HCT116 (cell line): Measurements from ENCODE around the gene PHLDA1. TPM values are rescaled to one million over a fixed set of nuclear protein-coding genes. Genes with fewer than 3 reads are reported as not detected.

Experiments
- ATAC-seq: fragments of 200-7000 bp; cut with Tn5 transposase; 2 replicates; pipeline ENCODE4 v1.9.1; 2020; ENCODE audit warnings: mild to moderate bottlenecking, moderate library complexity
- BruUV-seq: library from RNA; stranded (reverse); fragments of 400-500 nt; replicated peaks from 2 replicates; lab custom pipeline; 2021; lab: Mats Ljungman, UMichigan
- CTCF ChIA-PET: fragments of 300-600 bp; sonication (Branson Sonifier 250); formaldehyde crosslinking; loops from one replicate; lab custom pipeline; 2021; ENCODE audit warnings: antibody characterized with exemption; lab: Charles Lee
- POLR2A ChIA-PET: fragments of 300-600, 350-600 bp; sonication (Branson Sonifier 250); formaldehyde crosslinking; loops from one replicate; lab custom pipeline; 2021; ENCODE audit warnings: antibody characterized with exemption; lab: Charles Lee
- RAD21 ChIA-PET, 2 experiments: fragments of 300-600 bp; sonication (Branson Sonifier 250); formaldehyde crosslinking; loops; one replicate each; lab custom pipeline; 2023; ENCODE audit warnings: low total read pairs in 2 of 2; ENCODE audit not compliant: uncharacterized antibody in 2 of 2, unreplicated experiment in 2 of 2, low non-redundant PET in 1 of 2; lab: Charles Lee
- DNase-seq: peaks from one replicate; pipeline ENCODE4 v3.0.0-alpha.2; 2010; ENCODE audit warnings: low read depth, low spot score
- H2AFZ ChIP-seq: fragments of 200-600 bp; shearing (Covaris generic), sonication (generic); 2 replicates; pipeline ENCODE4 v1.6.1; 2017; ENCODE audit warnings: low read depth, mixed run types, mixed read lengths, antibody characterized with exemption, low read length; ENCODE audit not compliant: poor library complexity, severe bottlenecking
- H3K27ac ChIP-seq: 2 replicates; pipeline ENCODE4 v1.5.1; 2012; ENCODE audit warnings: low read depth, low read length
- H3K27me3 ChIP-seq: fragments of 200-600 bp; sonication (generic); 2 replicates; pipeline ENCODE4 v1.6.1; 2016; ENCODE audit warnings: mixed run types, low read length, mixed read lengths; ENCODE audit not compliant: insufficient read depth
- H3K36me3 ChIP-seq, 2 experiments: fragments of 200-500 bp in 1 of 2; fragments of 200-600 bp in 1 of 2; sonication (Bioruptor generic) in 1 of 2; sonication (generic) in 1 of 2; 2 replicates each; pipeline versions ENCODE4 v1.5.1 to v1.6.1; 2014 to 2016; ENCODE audit warnings: low read length in 2 of 2, inconsistent platforms in 1 of 2, mixed read lengths in 1 of 2, mixed run types in 1 of 2; ENCODE audit not compliant: insufficient read depth in 2 of 2, control insufficient read depth in 1 of 2
- H3K4me1 ChIP-seq, 2 experiments: fragments of 200-600 bp in 1 of 2; sonication (generic) in 1 of 2; 2 replicates each; pipeline versions ENCODE4 v1.5.1 to v1.6.1; 2012 to 2017; ENCODE audit warnings: low read length in 2 of 2, inconsistent platforms in 1 of 2, mild to moderate bottlenecking in 1 of 2, mixed read lengths in 1 of 2, mixed run types in 1 of 2, moderate library complexity in 1 of 2; ENCODE audit not compliant: insufficient read depth in 2 of 2, control insufficient read depth in 1 of 2
- H3K4me2 ChIP-seq: fragments of 200-600 bp; sonication (generic); 2 replicates; pipeline ENCODE4 v1.6.1; 2017; ENCODE audit warnings: mixed run types, low read length, mixed read lengths
- H3K4me3 ChIP-seq, 2 experiments: fragments of 200-600 bp in 1 of 2; sonication (generic) in 1 of 2; replicated peaks in 1 of 2; 2 replicates each; pipeline ENCODE4 v1.5.1; 2011 to 2016; ENCODE audit warnings: low read length in 2 of 2, control low read depth in 1 of 2, low read depth in 1 of 2, mild to moderate bottlenecking in 1 of 2, mixed read lengths in 1 of 2, mixed run types in 1 of 2
- H3K79me2 ChIP-seq: fragments of 200-600 bp; sonication (generic); 2 replicates; pipeline ENCODE4 v1.6.1; 2017; ENCODE audit warnings: mild to moderate bottlenecking, mixed run types, low read length, moderate library complexity, mixed read lengths; ENCODE audit not compliant: insufficient read depth
- H3K9ac ChIP-seq: fragments of 200-600 bp; sonication (generic); 2 replicates; pipeline ENCODE4 v1.6.1; 2016; ENCODE audit warnings: low read length, mixed read lengths
- H3K9me2 ChIP-seq: fragments of 200-600 bp; sonication (generic), shearing (Covaris generic); 2 replicates; pipeline ENCODE4 v1.6.1; 2017; ENCODE audit warnings: mixed run types, mild to moderate bottlenecking, moderate library complexity; ENCODE audit not compliant: insufficient read depth
- H3K9me3 ChIP-seq, 2 experiments: fragments of 200-500 bp in 1 of 2; fragments of 200-600 bp in 1 of 2; sonication (Bioruptor generic) in 1 of 2; sonication (generic) in 1 of 2; 2 replicates each; pipeline ENCODE4 v1.6.1; 2014 to 2017; ENCODE audit warnings: low read length in 2 of 2, mixed read lengths in 2 of 2, inconsistent platforms in 1 of 2, low read depth in 1 of 2, mild to moderate bottlenecking in 1 of 2, mixed run types in 1 of 2, moderate library complexity in 1 of 2; ENCODE audit not compliant: control insufficient read depth in 1 of 2, insufficient read depth in 1 of 2
- H4K20me1 ChIP-seq: fragments of 200-600 bp; sonication (generic), shearing (Covaris generic); 2 replicates; pipeline ENCODE4 v1.6.1; 2017; ENCODE audit warnings: mixed run types, mild to moderate bottlenecking, moderate library complexity; ENCODE audit not compliant: insufficient read depth
- CBX3 ChIP-seq: IDR thresholded peaks from 2 replicates; pipeline ENCODE4 v1.6.1; 2012; ENCODE audit warnings: low read depth
- CEBPB ChIP-seq: IDR thresholded peaks from 2 replicates; pipeline ENCODE4 v1.6.1; 2012; ENCODE audit warnings: low read depth
- CTCF ChIP-seq, 3 experiments: fragments of 200-600 bp in 1 of 3; sonication (generic) in 1 of 3; IDR thresholded peaks in 2 of 3; conservative IDR thresholded peaks in 1 of 3; 2 replicates each; pipeline ENCODE4 v1.5.1; 2012 to 2017; ENCODE audit warnings: low read depth in 2 of 3, low read length in 2 of 3, antibody characterized with exemption in 1 of 3, borderline replicate concordance in 1 of 3, control low read depth in 1 of 3, mild to moderate bottlenecking in 1 of 3, mixed read lengths in 1 of 3, mixed run types in 1 of 3, moderate library complexity in 1 of 3; ENCODE audit not compliant: insufficient read depth in 1 of 3
- EGR1 ChIP-seq: IDR thresholded peaks from 2 replicates; pipeline ENCODE4 v1.6.1; 2012; ENCODE audit warnings: low read depth
- ELF1 ChIP-seq: IDR thresholded peaks from 2 replicates; pipeline ENCODE4 v1.6.1; 2012; ENCODE audit warnings: low read depth, borderline replicate concordance
- EZH2 ChIP-seq: fragments of 200-600 bp; sonication (generic); IDR thresholded peaks from 2 replicates; pipeline ENCODE4 v1.6.1; 2017; ENCODE audit warnings: antibody characterized with exemption, mixed run types
- EZH2phosphoT487 ChIP-seq: fragments of 200-600 bp; IDR thresholded peaks from 2 replicates; pipeline ENCODE4 v1.6.1; 2018; ENCODE audit warnings: antibody characterized with exemption, borderline replicate concordance
- FOSL1 ChIP-seq: IDR thresholded peaks from 2 replicates; pipeline ENCODE4 v1.6.1; 2012; ENCODE audit warnings: low read depth
- POLR2A ChIP-seq: IDR thresholded peaks from 2 replicates; pipeline ENCODE4 v1.7.0; 2011; ENCODE audit warnings: borderline replicate concordance; ENCODE audit not compliant: insufficient read depth, insufficient read length; ENCODE audit errors: extremely low read depth
- POLR2AphosphoS5 ChIP-seq: IDR thresholded peaks from 2 replicates; pipeline ENCODE4 v1.6.1; 2011; ENCODE audit warnings: mild to moderate bottlenecking, low read depth, low read length, moderate library complexity
- RAD21 ChIP-seq: IDR thresholded peaks from 2 replicates; pipeline ENCODE4 v1.6.1; 2012; ENCODE audit warnings: low read depth, mild to moderate bottlenecking
- REST ChIP-seq: IDR thresholded peaks from 2 replicates; pipeline ENCODE4 v1.6.1; 2012; ENCODE audit warnings: low read depth
- SIN3A ChIP-seq: IDR thresholded peaks from 2 replicates; pipeline ENCODE4 v1.6.1; 2012; ENCODE audit warnings: low read depth
- SP1 ChIP-seq: IDR thresholded peaks from 2 replicates; pipeline ENCODE4 v1.6.1; 2012; ENCODE audit warnings: low read depth
- SRF ChIP-seq: IDR thresholded peaks from 2 replicates; pipeline ENCODE4 v1.6.1; 2012; ENCODE audit warnings: low read depth
- YY1 ChIP-seq: IDR thresholded peaks from 2 replicates; pipeline ENCODE4 v1.6.1; 2011; ENCODE audit warnings: low read length, low read depth, moderate library complexity, mild to moderate bottlenecking; ENCODE audit not compliant: insufficient replicate concordance; ENCODE audit errors: extremely low read depth
- ZBTB33 ChIP-seq: IDR thresholded peaks from 2 replicates; pipeline ENCODE4 v1.6.1; 2011; ENCODE audit warnings: mild to moderate bottlenecking, low read length, moderate library complexity; ENCODE audit not compliant: insufficient replicate concordance; ENCODE audit errors: extremely low read depth
- ZFX ChIP-seq: fragments of 450-650 bp; IDR thresholded peaks from 2 replicates; pipeline ENCODE4 v1.6.1; 2017
- ZNF274 ChIP-seq: fragments of 200-500 bp; sonication (Bioruptor generic); IDR thresholded peaks from 2 replicates; pipeline ENCODE4 v1.6.1; 2014; ENCODE audit warnings: mild to moderate bottlenecking, low read depth, low read length, inconsistent platforms
- intact Hi-C: fragments of 100-400 bp; cut with micrococcal nuclease; formaldehyde crosslinking; loops from 2 replicates; pipeline ENCODE4 v1.10.0; 2022
- total RNA-seq: library from RNA; stranded (reverse); gene quantifications from one replicate; pipeline ENCODE4 v1.2.1, GENCODE V29; 2021; ENCODE audit not compliant: unreplicated experiment

The PHLDA1 gene
- total RNA-seq, 1 experiment from 2014 or later = 231 TPM

GRCh38 chr12:75977952-75978671 lies 53.5 kb downstream of the PHLDA1 start:
- peak; percentile 80 for ATAC-seq
- ChIA-PET POLR2A (interaction anchor here (0.8 to 4.7 kb wide), 14 partner anchors 11 to 320 kb away, joined by 3 to 17 read pairs (median 4); partner anchors contain the start of gene PHLDA1), CTCF (no interaction called here), RAD21 (no interaction called here)
- peaks cover 70 to 89% of the 10 kb centered on the region in 2 experiments for H3K4me1 ChIP-seq
- intact Hi-C loops = loop anchor here (2.0 to 5.0 kb wide), 3 partner anchors 47 to 341 kb away; no protein-coding TSS in a partner anchor
- H3K9me2 ChIP-seq = no peaks in the 10 kb centered on the region
- TSS peak; percentile 79 for BruUV-seq
- no peak overlapping the region for H2AFZ ChIP-seq
- no peaks in the 10 kb centered on the region for H3K36me3 ChIP-seq
- H3K27me3 ChIP-seq = no peaks in the 10 kb centered on the region
- H3K4me2 ChIP-seq = peak overlapping the region; percentile 53
- H3K4me3 ChIP-seq = no peak overlapping the region
- DNase-seq = peak; percentile 94
- H3K27ac ChIP-seq = peak overlapping the region; percentile 98
- H3K9me3 ChIP-seq = no peaks in the 10 kb centered on the region
- H4K20me1 ChIP-seq = no peaks in the 10 kb centered on the region
- peaks cover 11% of the 10 kb centered on the region; the same call in 1 of the 2 replicates for H3K79me2 ChIP-seq
- peak overlapping the region; percentile 75 for H3K9ac ChIP-seq
- TF ChIP-seq SIN3A (0 out of 2 replicates have a peak, but pooled peaks have one; percentile 59), EZH2phosphoT487 (no peak), EGR1 (peak; percentile 62), SRF (peak; percentile 63; the same call in 1 of the 2 replicates), POLR2A (no peak), POLR2AphosphoS5 (peak; percentile 59), EZH2 (no peak), ELF1 (no peak), SP1 (peak; percentile 98), ZNF274 (no peak), CEBPB (peak; percentile 77), ZBTB33 (no peak), ZFX (no peak), CBX3 (0 out of 2 replicates have a peak, but pooled peaks have one; percentile 41), RAD21 (peak; percentile 38), CTCF (IDR thresholded peaks at IDR 0.05 in 2 of 3, conservative IDR thresholded peaks at IDR 0.05 in 1 of 3; ENCODE audit: borderline replicate concordance in 1 of 3, insufficient read depth in 1 of 3, low read depth in 2 of 3, low read length in 2 of 3) (0 out of 6 replicates have a peak, but pooled peaks of 1 of the 3 experiments have one; percentile 3), YY1 (no peak), REST (no peak), FOSL1 (peak; percentile 93)
